HepG2 (cell line): Measurements from ENCODE around the gene NVL.

Experiments used
- FOXK2 ChIP-seq: fragments of 450-650 bp; IDR thresholded peaks from 2 replicates; pipeline ENCODE4 v1.6.1; 2016
- POLR2A ChIP-seq, 2 experiments: IDR thresholded peaks; 2 replicates each; pipeline ENCODE4 v1.6.1; 2011; ENCODE audit warnings: low read depth in 2 of 2, low read length in 2 of 2, mild to moderate bottlenecking in 1 of 2, moderate library complexity in 1 of 2; ENCODE audit not compliant: insufficient read depth in 1 of 2
- U2AF1 ChIP-seq: fragments of 200-400 bp; formaldehyde crosslinking; optimal IDR thresholded peaks from 2 replicates; pipeline ENCODE3; 2017; ENCODE audit warnings: mild to moderate bottlenecking, low read depth, low read length
- TF ChIP-seq, protein P1 (sequence below): sonication (generic); formaldehyde crosslinking; IDR thresholded peaks from 2 replicates; pipeline ENCODE4 v1.5.0; 2020; ENCODE audit warnings: mild to moderate bottlenecking, missing genetic modification reagents, moderate library complexity
- TF ChIP-seq, protein P2 (sequence below), 2 experiments: IDR thresholded peaks; 2 replicates each; pipeline ENCODE4 v1.6.1; 2011 to 2012; ENCODE audit warnings: low read length in 2 of 2, borderline replicate concordance in 1 of 2, low read depth in 1 of 2, mild to moderate bottlenecking in 1 of 2, moderate library complexity in 1 of 2

DNA sequence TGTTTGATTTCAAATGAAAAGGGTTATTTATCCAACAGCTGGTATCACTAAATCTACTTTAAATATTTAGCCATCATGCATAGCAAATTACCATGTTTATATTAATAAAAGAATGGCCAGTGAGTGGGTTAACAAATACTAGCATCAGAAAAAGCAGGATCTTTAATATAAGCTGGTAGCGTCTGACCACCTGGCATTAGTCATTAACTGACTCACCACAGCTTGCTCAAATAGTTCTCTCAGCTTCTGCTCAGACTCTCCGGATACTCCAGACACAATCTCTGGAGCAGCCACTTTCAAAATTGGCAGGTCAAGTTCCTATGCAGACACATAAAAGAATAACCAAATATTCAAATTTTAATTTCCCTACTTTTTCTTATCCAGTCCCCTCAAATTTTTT lies 29.6 kb downstream of the NVL start:
- TF ChIP-seq POLR2A (IDR thresholded peaks at IDR 0.05; ENCODE audit: insufficient read depth in 1 of 2, low read depth in 2 of 2, low read length in 2 of 2) (no peak), U2AF1 (no peak), FOXK2 (no peak)
- TF ChIP-seq, protein P1, sequence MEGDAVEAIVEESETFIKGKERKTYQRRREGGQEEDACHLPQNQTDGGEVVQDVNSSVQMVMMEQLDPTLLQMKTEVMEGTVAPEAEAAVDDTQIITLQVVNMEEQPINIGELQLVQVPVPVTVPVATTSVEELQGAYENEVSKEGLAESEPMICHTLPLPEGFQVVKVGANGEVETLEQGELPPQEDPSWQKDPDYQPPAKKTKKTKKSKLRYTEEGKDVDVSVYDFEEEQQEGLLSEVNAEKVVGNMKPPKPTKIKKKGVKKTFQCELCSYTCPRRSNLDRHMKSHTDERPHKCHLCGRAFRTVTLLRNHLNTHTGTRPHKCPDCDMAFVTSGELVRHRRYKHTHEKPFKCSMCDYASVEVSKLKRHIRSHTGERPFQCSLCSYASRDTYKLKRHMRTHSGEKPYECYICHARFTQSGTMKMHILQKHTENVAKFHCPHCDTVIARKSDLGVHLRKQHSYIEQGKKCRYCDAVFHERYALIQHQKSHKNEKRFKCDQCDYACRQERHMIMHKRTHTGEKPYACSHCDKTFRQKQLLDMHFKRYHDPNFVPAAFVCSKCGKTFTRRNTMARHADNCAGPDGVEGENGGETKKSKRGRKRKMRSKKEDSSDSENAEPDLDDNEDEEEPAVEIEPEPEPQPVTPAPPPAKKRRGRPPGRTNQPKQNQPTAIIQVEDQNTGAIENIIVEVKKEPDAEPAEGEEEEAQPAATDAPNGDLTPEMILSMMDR (CRISPR knock-in tag): no peak
- TF ChIP-seq, protein P2, sequence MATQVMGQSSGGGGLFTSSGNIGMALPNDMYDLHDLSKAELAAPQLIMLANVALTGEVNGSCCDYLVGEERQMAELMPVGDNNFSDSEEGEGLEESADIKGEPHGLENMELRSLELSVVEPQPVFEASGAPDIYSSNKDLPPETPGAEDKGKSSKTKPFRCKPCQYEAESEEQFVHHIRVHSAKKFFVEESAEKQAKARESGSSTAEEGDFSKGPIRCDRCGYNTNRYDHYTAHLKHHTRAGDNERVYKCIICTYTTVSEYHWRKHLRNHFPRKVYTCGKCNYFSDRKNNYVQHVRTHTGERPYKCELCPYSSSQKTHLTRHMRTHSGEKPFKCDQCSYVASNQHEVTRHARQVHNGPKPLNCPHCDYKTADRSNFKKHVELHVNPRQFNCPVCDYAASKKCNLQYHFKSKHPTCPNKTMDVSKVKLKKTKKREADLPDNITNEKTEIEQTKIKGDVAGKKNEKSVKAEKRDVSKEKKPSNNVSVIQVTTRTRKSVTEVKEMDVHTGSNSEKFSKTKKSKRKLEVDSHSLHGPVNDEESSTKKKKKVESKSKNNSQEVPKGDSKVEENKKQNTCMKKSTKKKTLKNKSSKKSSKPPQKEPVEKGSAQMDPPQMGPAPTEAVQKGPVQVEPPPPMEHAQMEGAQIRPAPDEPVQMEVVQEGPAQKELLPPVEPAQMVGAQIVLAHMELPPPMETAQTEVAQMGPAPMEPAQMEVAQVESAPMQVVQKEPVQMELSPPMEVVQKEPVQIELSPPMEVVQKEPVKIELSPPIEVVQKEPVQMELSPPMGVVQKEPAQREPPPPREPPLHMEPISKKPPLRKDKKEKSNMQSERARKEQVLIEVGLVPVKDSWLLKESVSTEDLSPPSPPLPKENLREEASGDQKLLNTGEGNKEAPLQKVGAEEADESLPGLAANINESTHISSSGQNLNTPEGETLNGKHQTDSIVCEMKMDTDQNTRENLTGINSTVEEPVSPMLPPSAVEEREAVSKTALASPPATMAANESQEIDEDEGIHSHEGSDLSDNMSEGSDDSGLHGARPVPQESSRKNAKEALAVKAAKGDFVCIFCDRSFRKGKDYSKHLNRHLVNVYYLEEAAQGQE (IDR thresholded peaks at IDR 0.05; ENCODE audit: borderline replicate concordance in 1 of 2, low read depth in 1 of 2, low read length in 2 of 2): no peak
